Epidermal melanocyte (primary cell): Measurements from ENCODE around the gene PRRT3.
"Not testable (repeated sequence)": the region's sequence is repeated elsewhere in the genome, so short reads cannot be mapped to it uniquely, and the experiment has no call there.

ENCODE experiments used
- DNase-seq: peaks from one replicate; pipeline ENCODE4 v3.0.0; 2011; ENCODE audit warnings: low spot score; ENCODE audit not compliant: insufficient read length

PRRT3 gene

GRCh38 chr3:9918261-9919038 is 33.8 kb downstream of the PRRT3 start:
- no peak for DNase-seq

- DNase-seq: no peak
These were observed 34.4 kb downstream of the PRRT3 start for GRCh38 chr3:9917820-9918219.

GRCh38 chr3:9916734-9917680 is 35.2 kb downstream of the PRRT3 start, which contains the start of gene IL17RC:
Gene IL17RC (plus strand): TSS chr3:9917098. CDS start chr3:9917316, 218 bp downstream.
- DNase-seq: peak; percentile 88

DNA sequence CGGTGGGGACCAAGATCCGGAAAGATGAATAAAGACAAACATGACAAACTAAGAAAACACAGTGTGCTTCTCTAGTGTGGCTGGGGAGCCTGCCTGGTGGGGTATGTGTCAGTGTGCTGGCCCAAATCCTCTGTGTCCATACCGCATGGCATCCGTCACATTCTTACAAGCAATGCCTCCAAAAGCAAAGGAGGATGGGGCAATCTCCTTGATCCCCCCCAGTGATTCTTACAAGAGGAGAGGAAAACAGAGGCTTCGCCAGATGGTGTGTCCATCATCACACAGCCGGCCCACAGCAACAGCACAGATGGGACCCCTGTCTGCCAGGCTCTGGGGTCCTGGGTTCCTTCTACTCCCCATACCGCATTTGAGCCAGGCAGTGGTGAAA is 35.9 kb downstream of the PRRT3 start:
- no peak for DNase-seq

- DNase-seq: no peak
These were observed 36.7 kb downstream of the PRRT3 start for GRCh38 chr3:9915254-9916141.

DNA sequence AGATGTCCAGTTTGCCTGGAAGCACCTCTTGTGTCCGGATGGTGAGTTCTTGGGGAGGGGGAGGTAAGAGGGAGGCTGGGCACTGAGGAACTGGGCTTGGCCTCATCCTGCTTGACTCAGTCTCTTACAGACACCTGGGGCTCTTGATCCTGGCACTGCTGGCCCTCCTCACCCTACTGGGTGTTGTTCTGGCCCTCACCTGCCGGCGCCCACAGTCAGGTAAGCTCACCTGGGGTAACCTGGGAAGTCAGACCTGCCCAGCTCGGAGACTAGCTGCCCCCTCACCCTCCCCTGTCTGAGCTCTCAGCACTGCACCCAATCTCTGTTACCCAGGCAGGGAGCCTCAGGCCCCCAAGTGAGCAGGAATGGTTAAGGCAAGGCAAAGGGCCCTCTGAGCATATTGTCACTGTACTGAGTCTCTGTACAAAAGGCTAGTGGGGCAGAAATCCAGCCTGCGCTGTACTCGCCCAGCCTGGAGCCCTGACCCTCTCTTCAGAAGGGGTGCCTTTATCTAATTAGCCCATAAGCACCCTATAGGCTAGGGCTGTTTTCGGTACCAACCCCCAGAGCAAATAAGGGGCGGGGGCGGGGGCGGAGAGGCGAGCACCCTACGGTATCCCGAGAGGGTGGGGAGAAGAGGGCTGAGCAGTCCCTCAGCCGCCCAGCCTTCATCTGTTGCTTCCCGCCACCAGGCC is 37.5 kb downstream of the PRRT3 start:
- DNase-seq: no peak

- DNase-seq: no peak
These were observed 38.2 kb downstream of the PRRT3 start for GRCh38 chr3:9914011-9914410.

- no peak for DNase-seq
These were observed 38.6 kb downstream of the PRRT3 start for GRCh38 chr3:9913601-9914000.

DNA sequence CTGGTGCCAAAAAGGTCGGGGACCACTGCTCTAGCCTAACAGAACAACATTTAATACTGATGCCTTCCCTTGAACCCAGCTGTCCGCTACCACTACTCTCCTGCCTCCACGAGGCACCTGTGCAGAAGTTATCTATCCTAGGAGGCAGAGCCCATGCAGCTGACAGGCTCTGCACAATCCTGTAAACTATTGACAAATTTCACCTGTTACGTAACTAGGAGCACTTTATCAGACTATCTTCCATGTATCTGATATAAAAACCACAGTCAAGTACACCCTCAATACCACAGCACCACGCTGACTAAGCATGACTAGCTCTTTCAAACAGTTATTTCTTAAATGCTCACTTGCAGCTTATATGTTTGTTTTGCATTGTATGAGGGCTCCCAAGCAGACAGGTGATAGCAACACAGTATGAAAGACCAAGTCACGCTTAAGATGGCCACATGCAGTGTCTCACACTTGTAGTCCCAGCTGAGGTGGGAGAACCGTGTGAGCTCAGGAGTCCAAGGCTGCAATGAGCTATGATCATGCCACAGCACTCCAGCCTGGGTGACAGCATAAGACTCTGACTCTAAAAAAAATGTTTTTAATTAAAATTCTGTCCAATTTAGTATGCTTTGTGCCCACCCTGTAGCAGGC is 39.8 kb downstream of the PRRT3 start:
- DNase-seq: no peak

DNA sequence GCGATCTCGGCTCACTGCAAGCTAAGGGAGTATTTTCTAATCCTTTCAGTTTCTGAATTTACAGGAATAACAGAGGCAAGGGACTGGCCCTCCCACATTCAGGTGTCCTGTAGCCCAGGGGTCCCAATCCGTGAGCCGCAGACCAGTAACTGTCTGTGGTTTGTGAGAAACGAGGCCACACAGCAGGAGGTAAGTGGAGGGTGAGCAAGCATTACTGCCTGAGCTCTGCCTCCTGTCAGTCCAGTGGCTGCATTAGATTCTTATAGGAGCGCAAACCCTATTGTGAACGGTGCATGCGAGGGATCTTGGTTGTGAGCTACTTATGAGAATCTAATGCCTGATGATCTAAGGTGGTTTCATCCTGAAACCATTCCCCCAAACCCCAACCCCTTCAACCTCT is 40.3 kb downstream of the PRRT3 start:
- no peak for DNase-seq

DNA sequence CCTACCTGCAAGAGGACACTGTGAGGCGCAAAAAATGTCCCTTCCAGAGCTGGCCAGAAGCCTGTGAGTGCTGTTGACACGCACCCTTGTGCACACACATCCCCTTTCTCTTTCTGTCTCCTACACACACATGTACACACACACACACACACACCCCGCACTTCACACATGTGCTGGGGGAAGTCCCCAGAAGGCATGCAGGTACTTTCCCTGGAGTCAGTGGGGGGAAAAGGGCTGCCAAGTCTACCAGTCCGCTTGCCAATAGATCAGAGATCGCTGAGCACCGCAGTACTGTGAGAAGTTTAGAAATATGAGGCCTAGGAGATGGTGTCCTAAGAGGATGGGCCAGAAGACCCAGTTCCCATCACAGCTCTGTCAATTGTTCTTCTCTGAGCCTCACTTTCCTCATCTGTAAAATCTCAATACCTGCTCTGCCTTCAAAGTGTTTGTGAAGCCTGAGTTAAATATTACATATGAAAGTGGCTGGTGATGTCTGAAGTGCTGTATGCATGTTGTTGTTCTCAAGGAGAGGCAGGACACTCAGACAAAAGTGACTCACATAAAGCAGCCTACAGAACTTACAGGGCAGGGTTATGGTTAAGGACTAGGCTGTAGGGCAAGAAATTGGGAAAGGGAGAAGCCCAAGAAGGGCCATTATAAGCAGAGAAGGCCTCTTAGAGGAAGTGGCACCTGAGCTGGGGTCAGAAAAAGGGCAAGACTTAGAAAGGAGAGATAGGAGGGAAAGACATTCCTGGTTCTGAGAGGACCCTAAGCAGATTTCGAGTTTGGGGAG is 42.8 kb downstream of the PRRT3 start:
- no peak for DNase-seq

GRCh38 chr3:9908286-9908685 is 43.9 kb downstream of the PRRT3 start:
- DNase-seq: no peak

- DNase-seq: no peak
These were observed 45.7 kb downstream of the PRRT3 start for GRCh38 chr3:9906480-9906879.

DNA sequence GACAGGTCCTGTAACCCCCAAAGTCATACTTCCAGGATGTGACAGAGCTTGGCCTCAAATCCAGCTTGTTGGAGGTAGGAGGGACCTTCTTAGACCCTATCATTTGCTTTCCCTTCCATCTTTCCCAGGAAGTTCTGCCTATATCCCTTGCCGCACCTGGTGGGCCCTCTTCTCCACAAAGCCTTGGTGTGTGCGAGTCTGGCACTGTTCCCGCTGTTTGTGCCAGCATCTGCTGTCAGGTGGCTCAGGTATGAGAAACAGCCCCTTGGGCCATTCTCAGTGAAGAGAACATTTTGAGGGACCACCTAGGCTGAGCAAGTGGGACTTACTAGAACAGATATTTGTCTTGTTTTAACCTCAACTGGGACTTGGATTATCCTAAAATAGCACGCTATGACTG is 48.3 kb downstream of the PRRT3 start:
- DNase-seq: no peak

DNA sequence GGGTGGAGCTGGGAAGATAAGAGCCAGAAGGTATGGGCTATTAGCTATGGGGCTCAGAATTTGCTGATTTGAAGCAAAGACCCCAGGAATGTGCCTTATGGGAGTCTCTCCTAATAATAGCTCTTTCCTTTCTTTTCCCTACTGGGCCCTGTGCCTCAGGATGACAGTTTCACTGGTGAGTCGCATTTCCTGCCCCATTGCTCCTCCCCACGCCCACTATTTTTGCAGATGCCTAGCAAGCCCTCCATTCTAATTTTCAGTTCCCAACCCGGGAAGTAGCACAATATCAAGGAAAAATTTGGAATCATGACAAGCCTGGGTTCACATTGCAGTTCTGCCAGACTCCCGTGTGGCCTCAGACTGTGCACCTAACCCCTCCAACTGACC is 49.0 kb downstream of the PRRT3 start:
- no peak for DNase-seq

GRCh38 chr3:9902372-9903237 is 49.6 kb downstream of the PRRT3 start, which contains the start of gene IL17RE:
Gene IL17RE (plus strand): TSS chr3:9902848. CDS start chr3:9902933, 85 bp downstream.
- no peak for DNase-seq

DNA sequence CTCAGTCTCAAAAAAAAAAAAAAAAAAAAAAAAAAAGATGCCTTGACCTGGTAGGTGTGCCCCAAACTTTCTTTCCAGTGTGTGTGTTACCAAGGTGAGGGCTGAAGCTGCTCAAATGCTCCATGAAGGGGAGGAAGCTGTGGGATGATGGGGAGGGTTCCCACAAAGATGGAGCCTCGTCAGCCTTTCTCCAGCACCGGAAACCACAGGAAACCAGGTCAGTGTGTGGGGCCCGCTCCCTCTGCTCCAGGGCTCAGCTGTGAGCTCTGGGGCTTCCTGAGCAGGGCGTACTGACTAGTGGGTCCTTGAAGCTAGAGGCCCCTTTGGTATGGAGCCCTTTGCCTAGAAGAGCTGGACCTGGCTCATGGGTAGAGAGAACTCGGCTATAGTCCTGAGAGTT is 50.2 kb downstream of the PRRT3 start:
- no peak for DNase-seq

GRCh38 chr3:9900965-9901415 is 51.2 kb downstream of the PRRT3 start:
- not testable (repeated sequence) for DNase-seq
